Activated effector memory CD4-positive, alpha-beta T cell treated with anti-CD3 and anti-CD28 coated beads, Interleukin-2, amount 50 U/mL, for 16 hours (primary cell): Measurements from ENCODE around the gene ANGPTL1.
"Not testable (repeated sequence)": the region's sequence is repeated elsewhere in the genome, so short reads cannot be mapped to it uniquely, and the experiment has no call there.

Source experiments
- DNase-seq: peaks from one replicate; pipeline ENCODE4 v3.0.0-alpha.2; 2020

ANGPTL1 gene

GRCh38 chr1:178864326-178864725 is 6.6 kb downstream of the ANGPTL1 start:
- no peak for DNase-seq

- no peak for DNase-seq
Measured at GRCh38 chr1:178862864-178863263, 8.0 kb downstream of the ANGPTL1 start.

GRCh38 chr1:178862416-178862815 is 8.5 kb downstream of the ANGPTL1 start:
- no peak for DNase-seq

GRCh38 chr1:178857126-178857525 is 13.8 kb downstream of the ANGPTL1 start:
- no peak for DNase-seq

- no peak for DNase-seq
Measured at GRCh38 chr1:178849918-178850317, 21.0 kb downstream of the ANGPTL1 start.

- not testable (repeated sequence) for DNase-seq
Measured at GRCh38 chr1:178847919-178848318, 23.0 kb downstream of the ANGPTL1 start.

- no peak for DNase-seq
Measured at GRCh38 chr1:178847396-178847849, 23.5 kb downstream of the ANGPTL1 start.

- DNase-seq = no peak
Measured at GRCh38 chr1:178846306-178846705, 24.6 kb downstream of the ANGPTL1 start.

- DNase-seq = no peak
Measured at GRCh38 chr1:178844436-178844835, 26.4 kb downstream of the ANGPTL1 start.

- DNase-seq = no peak
Measured at GRCh38 chr1:178825167-178825566, 45.7 kb downstream of the ANGPTL1 start.

GRCh38 chr1:178821134-178821866 is 49.6 kb downstream of the ANGPTL1 start:
- no peak for DNase-seq

- no peak for DNase-seq
Measured at GRCh38 chr1:178819123-178819522, 51.8 kb downstream of the ANGPTL1 start.

GRCh38 chr1:178818416-178818815 is 52.5 kb downstream of the ANGPTL1 start:
- DNase-seq = no peak

GRCh38 chr1:178810585-178810984 is 60.3 kb downstream of the ANGPTL1 start:
- no peak for DNase-seq

- DNase-seq = no peak
Measured at GRCh38 chr1:178808529-178808928, 62.3 kb downstream of the ANGPTL1 start.

- DNase-seq = no peak
Measured at GRCh38 chr1:178806665-178807300, 64.1 kb downstream of the ANGPTL1 start.

GRCh38 chr1:178802873-178803272 is 68.0 kb downstream of the ANGPTL1 start:
- no peak for DNase-seq
